Hepatocyte (in vitro differentiated cells): ENCODE data around the gene C1QBP. TPM values are rescaled to one million over a fixed set of nuclear protein-coding genes. Genes with fewer than 3 reads are reported as not detected.

Experiments used
- DNase-seq: peaks from one replicate; pipeline ENCODE4 v3.0.0-alpha.2; 2016; ENCODE audit warnings: low spot score
- H2AFZ ChIP-seq: fragments of 200-600 bp; sonication (generic); 2 replicates; pipeline ENCODE4 v1.6.0; 2016; ENCODE audit warnings: antibody characterized with exemption, mild to moderate bottlenecking
- H3K27ac ChIP-seq: fragments of 200-600 bp; sonication (generic); 2 replicates; pipeline ENCODE4 v1.5.1; 2016; ENCODE audit warnings: mild to moderate bottlenecking
- H3K27me3 ChIP-seq: fragments of 200-600 bp; sonication (generic); 2 replicates; pipeline ENCODE4 v1.6.1; 2016
- H3K36me3 ChIP-seq: fragments of 200-600 bp; sonication (generic); replicated peaks from 2 replicates; pipeline ENCODE4 v1.5.1; 2016; ENCODE audit warnings: low read depth; ENCODE audit not compliant: insufficient read depth
- H3K4me1 ChIP-seq: fragments of 200-600 bp; sonication (generic); 2 replicates; pipeline ENCODE4 v1.5.1; 2016; ENCODE audit warnings: mild to moderate bottlenecking, moderate library complexity; ENCODE audit not compliant: insufficient read depth
- H3K4me2 ChIP-seq: fragments of 200-600 bp; sonication (generic); 2 replicates; pipeline ENCODE4 v1.6.0; 2016
- H3K4me3 ChIP-seq: fragments of 200-600 bp; sonication (generic); 2 replicates; pipeline ENCODE4 v1.5.1; 2016; ENCODE audit warnings: mild to moderate bottlenecking
- H3K79me2 ChIP-seq: fragments of 200-600 bp; sonication (generic); 2 replicates; pipeline ENCODE4 v1.6.0; 2017; ENCODE audit warnings: mild to moderate bottlenecking
- H3K9me2 ChIP-seq: fragments of 200-600 bp; sonication (generic); replicated peaks from 2 replicates; pipeline ENCODE4 v1.6.0; 2017; ENCODE audit warnings: mild to moderate bottlenecking; ENCODE audit not compliant: insufficient read depth
- H3K9me3 ChIP-seq: fragments of 200-600 bp; sonication (generic); 2 replicates; pipeline ENCODE4 v1.5.1; 2016; ENCODE audit warnings: low read depth, mild to moderate bottlenecking
- H4K20me1 ChIP-seq: fragments of 200-600 bp; sonication (generic); 2 replicates; pipeline ENCODE4 v1.6.0; 2016; ENCODE audit warnings: mild to moderate bottlenecking; ENCODE audit not compliant: insufficient read depth, poor library complexity, severe bottlenecking
- CTCF ChIP-seq: fragments of 200-600 bp; sonication (generic); IDR thresholded peaks from 2 replicates; pipeline ENCODE4 v1.5.1; 2016; ENCODE audit warnings: antibody characterized with exemption, mild to moderate bottlenecking; ENCODE audit not compliant: poor library complexity
- EZH2 ChIP-seq: fragments of 200-600 bp; sonication (generic); IDR thresholded peaks from 2 replicates; pipeline ENCODE4 v1.6.1; 2016; ENCODE audit warnings: antibody characterized with exemption, mild to moderate bottlenecking, borderline replicate concordance
- EZH2phosphoT487 ChIP-seq: fragments of 200-600 bp; sonication (generic); IDR thresholded peaks from one replicate; pipeline ENCODE4 v1.6.1; 2018; ENCODE audit warnings: antibody characterized with exemption, mild to moderate bottlenecking, low read depth, moderate library complexity; ENCODE audit not compliant: unreplicated experiment, severe bottlenecking
- WGBS: methylation state at CpG from one replicate; pipeline ENCODE4 v1.1.6; 2016; ENCODE audit warnings: low lambda C conversion rate; ENCODE audit errors: missing lambda C conversion rate; 5-methylcytosine and 5-hydroxymethylcytosine counted together
- polyA plus RNA-seq: library from polyadenylated mRNA; unstranded; fragments of >200 nt; fragmentation: Nextera tagmentation; extraction: Ambion mirVana; gene quantifications from 2 replicates; pipeline ENCODE4 v1.2.1, GENCODE V29; 2016
- total RNA-seq: library from RNA; depleted of rRNA; stranded (reverse); fragments of >200 nt; gene quantifications from 2 replicates; pipeline ENCODE4 v1.2.3, GENCODE V29; 2014

C1QBP gene
- total and polyA plus RNA-seq, 2 experiments from 2014 or later, result 145 to 185 TPM

- H3K9me2 ChIP-seq, result no peaks in the 10 kb centered on the region
- no peaks in the 10 kb centered on the region for H3K4me1 ChIP-seq
- no peak overlapping the region for H3K27ac ChIP-seq
- no peaks in the 10 kb centered on the region for H3K79me2 ChIP-seq
- TF ChIP-seq EZH2, result no peak
- TF ChIP-seq CTCF, result no peak
- no peak for TF ChIP-seq EZH2phosphoT487
- DNase-seq, result no peak
- H3K36me3 ChIP-seq, result no peaks in the 10 kb centered on the region
- no peak overlapping the region for H2AFZ ChIP-seq
- H3K27me3 ChIP-seq, result no peaks in the 10 kb centered on the region
- H3K9me3 ChIP-seq, result no peaks in the 10 kb centered on the region
- H3K4me2 ChIP-seq, result no peak overlapping the region
- 98% methylated on average over 8 of the region's 8 CpGs for WGBS
- H3K4me3 ChIP-seq, result no peak overlapping the region
- H4K20me1 ChIP-seq, result no peaks in the 10 kb centered on the region
Observed at GRCh38 chr17:5446786-5447185, 7.8 kb upstream of the C1QBP start.

- H3K4me1 ChIP-seq, result no peaks in the 10 kb centered on the region
- H4K20me1 ChIP-seq, result no peaks in the 10 kb centered on the region
- no peaks in the 10 kb centered on the region for H3K9me3 ChIP-seq
- no peaks in the 10 kb centered on the region for H3K79me2 ChIP-seq
- no peak for DNase-seq
- H2AFZ ChIP-seq, result no peak overlapping the region
- no peak for TF ChIP-seq EZH2
- no peak for TF ChIP-seq EZH2phosphoT487
- no peak for TF ChIP-seq CTCF
- no peaks in the 10 kb centered on the region for H3K36me3 ChIP-seq
- over 99% methylated on average over 22 of the region's 22 CpGs for WGBS
- H3K9me2 ChIP-seq, result no peaks in the 10 kb centered on the region
- H3K27ac ChIP-seq, result no peak overlapping the region
- H3K4me3 ChIP-seq, result no peak overlapping the region
- H3K4me2 ChIP-seq, result no peak overlapping the region
- H3K27me3 ChIP-seq, result no peaks in the 10 kb centered on the region
Observed at GRCh38 chr17:5444209-5444608, 5.3 kb upstream of the C1QBP start.

GRCh38 chr17:5443728-5444127, 4.8 kb upstream of the C1QBP start:
- Histone ChIP-seq H3K4me3 (no peak overlapping the region), H4K20me1 (no peaks in the 10 kb centered on the region), H3K9me3 (no peaks in the 10 kb centered on the region), H3K27me3 (no peaks in the 10 kb centered on the region), H3K79me2 (peaks cover 1% of the 10 kb centered on the region), H3K4me1 (no peaks in the 10 kb centered on the region), H3K36me3 (no peaks in the 10 kb centered on the region), H3K27ac (no peak overlapping the region), H3K9me2 (no peaks in the 10 kb centered on the region), H2AFZ (no peak overlapping the region), H3K4me2 (no peak overlapping the region)
- 98% methylated on average over 6 of the region's 6 CpGs for WGBS
- TF ChIP-seq CTCF (no peak), EZH2 (no peak), EZH2phosphoT487 (no peak)
- DNase-seq, result no peak

- H3K9me3 ChIP-seq, result no peaks in the 10 kb centered on the region
- WGBS, result 38% methylated on average over 1 of the region's 1 CpG
- peaks cover 39% of the 10 kb centered on the region for H3K79me2 ChIP-seq
- DNase-seq, result no peak
- H4K20me1 ChIP-seq, result no peaks in the 10 kb centered on the region
- TF ChIP-seq EZH2phosphoT487 (no peak), EZH2 (no peak), CTCF (no peak)
- H3K4me3 ChIP-seq, result no peak overlapping the region
- no peaks in the 10 kb centered on the region for H3K27me3 ChIP-seq
- no peaks in the 10 kb centered on the region for H3K9me2 ChIP-seq
- peak overlapping the region; percentile 36 for H2AFZ ChIP-seq
- H3K4me1 ChIP-seq, result peaks cover 6% of the 10 kb centered on the region
- H3K4me2 ChIP-seq, result peak overlapping the region; percentile 71
- peak overlapping the region; percentile 67 for H3K27ac ChIP-seq
- peaks cover 3% of the 10 kb centered on the region for H3K36me3 ChIP-seq
Observed at GRCh38 chr17:5439446-5439764, 450 bp upstream of the C1QBP start.
